Body of pancreas (tissue), 4 donors: ENCODE data around the gene PARG.
"Not testable (repeated sequence)": the region's sequence is repeated elsewhere in the genome, so short reads cannot be mapped to it uniquely, and the experiment has no call there.

Source experiments
- POLR2A ChIP-seq, 3 donors: fragments of 450-650 bp; IDR thresholded peaks; one replicate each; pipeline ENCODE4 v1.6.1; 2016; ENCODE audit warnings: antibody characterized with exemption in 3 of 3, mild to moderate bottlenecking in 2 of 3
- TF ChIP-seq, protein P1 (sequence below), 7 experiments: fragments of 450-650 bp in 4 of 7; fragments of 200-600 bp in 3 of 7; sonication (generic) in 3 of 7; IDR thresholded peaks; one replicate each; pipeline ENCODE4 v1.5.1; 2016 to 2019; ENCODE audit warnings: antibody characterized with exemption in 7 of 7

DNA sequence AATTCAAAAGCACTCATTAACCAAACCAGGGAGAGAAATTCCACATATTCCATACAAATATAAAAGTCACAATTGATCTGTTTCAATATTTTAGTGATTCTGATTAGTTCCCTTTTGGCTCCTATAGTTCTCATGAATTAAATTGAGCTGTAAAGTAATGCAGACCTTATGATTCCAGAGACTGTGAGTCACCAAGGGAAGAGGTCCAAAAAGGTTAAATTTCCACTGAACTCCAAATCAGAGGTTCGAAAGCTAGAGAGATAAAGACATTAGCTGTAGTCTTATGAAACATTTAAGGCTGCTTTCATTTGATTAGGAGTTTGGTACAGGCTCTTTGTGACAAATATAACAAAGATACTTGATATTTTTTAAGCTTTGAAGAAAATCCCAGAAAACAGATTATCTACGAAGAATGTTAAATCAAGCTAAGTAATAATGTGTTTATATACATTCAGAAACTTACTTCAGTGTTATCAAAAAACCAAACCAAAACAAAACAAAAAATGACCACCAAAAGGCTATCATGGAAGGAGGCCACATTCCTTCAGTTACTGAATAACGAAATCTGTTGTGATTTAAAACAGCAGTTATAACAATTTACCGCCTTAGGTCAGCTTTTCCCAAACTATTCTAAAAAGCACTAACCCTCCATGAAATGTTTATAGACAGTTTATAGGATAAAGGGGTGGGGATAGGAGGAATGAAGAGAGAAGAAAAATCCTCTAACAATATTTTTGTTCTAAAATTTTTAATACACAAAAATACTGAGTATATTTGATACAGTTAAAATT, 33.3 kb downstream of the PARG start:
- TF ChIP-seq, protein P1, sequence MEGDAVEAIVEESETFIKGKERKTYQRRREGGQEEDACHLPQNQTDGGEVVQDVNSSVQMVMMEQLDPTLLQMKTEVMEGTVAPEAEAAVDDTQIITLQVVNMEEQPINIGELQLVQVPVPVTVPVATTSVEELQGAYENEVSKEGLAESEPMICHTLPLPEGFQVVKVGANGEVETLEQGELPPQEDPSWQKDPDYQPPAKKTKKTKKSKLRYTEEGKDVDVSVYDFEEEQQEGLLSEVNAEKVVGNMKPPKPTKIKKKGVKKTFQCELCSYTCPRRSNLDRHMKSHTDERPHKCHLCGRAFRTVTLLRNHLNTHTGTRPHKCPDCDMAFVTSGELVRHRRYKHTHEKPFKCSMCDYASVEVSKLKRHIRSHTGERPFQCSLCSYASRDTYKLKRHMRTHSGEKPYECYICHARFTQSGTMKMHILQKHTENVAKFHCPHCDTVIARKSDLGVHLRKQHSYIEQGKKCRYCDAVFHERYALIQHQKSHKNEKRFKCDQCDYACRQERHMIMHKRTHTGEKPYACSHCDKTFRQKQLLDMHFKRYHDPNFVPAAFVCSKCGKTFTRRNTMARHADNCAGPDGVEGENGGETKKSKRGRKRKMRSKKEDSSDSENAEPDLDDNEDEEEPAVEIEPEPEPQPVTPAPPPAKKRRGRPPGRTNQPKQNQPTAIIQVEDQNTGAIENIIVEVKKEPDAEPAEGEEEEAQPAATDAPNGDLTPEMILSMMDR (IDR thresholded peaks at IDR 0.05) = not testable (repeated sequence)
- TF ChIP-seq POLR2A (IDR thresholded peaks at IDR 0.05) = not testable (repeated sequence)
